ENCODE data around the gene ANO6.
"Not testable (repeated sequence)": the region's sequence is repeated elsewhere in the genome, so short reads cannot be mapped to it uniquely, and the experiment has no call there.

Gene ANO6

GRCh38 chr12:45363903-45364302, 148.0 kb downstream of the ANO6 start:
- Histone ChIP-seq H3K27ac (no peak overlapping the region), H3K4me3 (no peak overlapping the region)

GRCh38 chr12:45368841-45369489, 153.1 kb downstream of the ANO6 start:
- Histone ChIP-seq H3K4me3 (no peak overlapping the region), H3K27ac (no peak overlapping the region)

- Histone ChIP-seq H3K4me3 (no peak overlapping the region), H3K27ac (no peak overlapping the region)
These were observed 161.9 kb downstream of the ANO6 start for GRCh38 chr12:45377815-45378214.

- H3K4me3 ChIP-seq, result no peak overlapping the region
- no peak overlapping the region for H3K27ac ChIP-seq
These were observed 163.4 kb downstream of the ANO6 start for GRCh38 chr12:45379261-45379660.

GRCh38 chr12:45381351-45381750, 165.5 kb downstream of the ANO6 start:
- Histone ChIP-seq H3K27ac (no peak overlapping the region), H3K4me3 (no peak overlapping the region)

- no peak overlapping the region for H3K4me3 ChIP-seq
- H3K27ac ChIP-seq, result no peak overlapping the region
These were observed 172.7 kb downstream of the ANO6 start for GRCh38 chr12:45388545-45388944.

GRCh38 chr12:45389426-45389825, 173.5 kb downstream of the ANO6 start:
- Histone ChIP-seq H3K4me3 (no peak overlapping the region), H3K27ac (no peak overlapping the region)

GRCh38 chr12:45397499-45397898, 181.6 kb downstream of the ANO6 start:
- not testable (repeated sequence) for H3K4me3 ChIP-seq, H3K27ac ChIP-seq

GRCh38 chr12:45398552-45398951, 182.7 kb downstream of the ANO6 start:
- Histone ChIP-seq H3K27ac (no peak overlapping the region), H3K4me3 (no peak overlapping the region)

- Histone ChIP-seq H3K4me3 (no peak overlapping the region), H3K27ac (no peak overlapping the region)
These were observed 185.1 kb downstream of the ANO6 start for GRCh38 chr12:45400991-45401390.

- Histone ChIP-seq H3K4me3 (no peak overlapping the region), H3K27ac (no peak overlapping the region)
These were observed 186.4 kb downstream of the ANO6 start for GRCh38 chr12:45402288-45402687.

- no peak overlapping the region for H3K27ac ChIP-seq
These were observed 191.3 kb downstream of the ANO6 start for GRCh38 chr12:45406988-45407850.

GRCh38 chr12:45407981-45408728, 192.3 kb downstream of the ANO6 start:
- no peak overlapping the region for H3K27ac ChIP-seq
- no peak overlapping the region for H3K4me3 ChIP-seq

More at GRCh38 chr12:45406988-45407850, 191.3 kb downstream of the ANO6 start:
- H3K4me3 ChIP-seq, result no peak overlapping the region

GRCh38 chr12:45408729-45409114, 192.8 kb downstream of the ANO6 start:
- H3K27ac ChIP-seq, result peak overlapping the region in 1 of 21 experiments; percentile 26

GRCh38 chr12:45409966-45410365, 194.1 kb downstream of the ANO6 start:
- Histone ChIP-seq H3K4me3 (no peak overlapping the region), H3K27ac (peak overlapping the region in 5 of 21 experiments; percentile 10 to 50 (median 29))

More at GRCh38 chr12:45408729-45409114, 192.8 kb downstream of the ANO6 start:
- H3K4me3 ChIP-seq, result no peak overlapping the region

- Histone ChIP-seq H3K4me3 (no peak overlapping the region), H3K27ac (no peak overlapping the region)
These were observed 195.7 kb downstream of the ANO6 start for GRCh38 chr12:45411626-45412025.

GRCh38 chr12:45415393-45415817, 199.5 kb downstream of the ANO6 start:
- H3K27ac ChIP-seq, result peak overlapping the region in 9 of 21 experiments; percentile 11 to 65 (median 51)

GRCh38 chr12:45416126-45416525, 200.2 kb downstream of the ANO6 start:
- no peak overlapping the region for H3K4me3 ChIP-seq
- peak overlapping the region in 6 of 21 experiments; percentile 40 to 65 (median 56) for H3K27ac ChIP-seq

More at GRCh38 chr12:45415393-45415817, 199.5 kb downstream of the ANO6 start:
- no peak overlapping the region for H3K4me3 ChIP-seq

- Histone ChIP-seq H3K27ac (no peak overlapping the region), H3K4me3 (no peak overlapping the region)
These were observed 202.6 kb downstream of the ANO6 start for GRCh38 chr12:45418520-45418919.

GRCh38 chr12:45419317-45419814, 203.5 kb downstream of the ANO6 start:
- no peak overlapping the region for H3K4me3 ChIP-seq
- H3K27ac ChIP-seq, result no peak overlapping the region

Measured in skin epidermis (tissue), 12 donors.